ENCODE data around the gene SLC43A3.

GRCh38 chr11:57460758-57461749 is 34.1 kb upstream of the SLC43A3 start:
- no peak for TF ChIP-seq CTCF (conservative IDR thresholded peaks at IDR 0.05; ENCODE audit: low read length)
- no peak for TF ChIP-seq EZH2phosphoT487 (IDR thresholded peaks at IDR 0.05; ENCODE audit: borderline replicate concordance, low read depth, low read length)
